Gastroesophageal sphincter (tissue), 3 donors: Measurements from ENCODE around the gene CENPX.

Experiments used
- CTCF ChIP-seq, 4 experiments: fragments of 200-600 bp in 2 of 4; fragments of 450-650 bp in 2 of 4; sonication (generic) in 1 of 4; IDR thresholded peaks; one replicate each; pipeline ENCODE4 v1.5.1; 2017 to 2019; ENCODE audit warnings: antibody characterized with exemption in 4 of 4, mild to moderate bottlenecking in 2 of 4, moderate library complexity in 2 of 4
- POLR2AphosphoS5 ChIP-seq: sonication (generic); formaldehyde crosslinking; IDR thresholded peaks from one replicate; pipeline ENCODE4 v1.6.1; 2017; ENCODE audit warnings: antibody characterized with exemption

GRCh38 chr17:81998212-81998611 lies 24.5 kb downstream of the CENPX start:
- no peak for TF ChIP-seq CTCF (IDR thresholded peaks at IDR 0.05)
- TF ChIP-seq POLR2AphosphoS5: no peak
